Hepatocyte (in vitro differentiated cells): ENCODE results near the gene GNG13. TPM values are rescaled to one million over a fixed set of nuclear protein-coding genes. Genes with fewer than 3 reads are reported as not detected.

Source experiments
- DNase-seq: peaks from one replicate; pipeline ENCODE4 v3.0.0-alpha.2; 2016; ENCODE audit warnings: low spot score
- H2AFZ ChIP-seq: fragments of 200-600 bp; sonication (generic); 2 replicates; pipeline ENCODE4 v1.6.0; 2016; ENCODE audit warnings: antibody characterized with exemption, mild to moderate bottlenecking
- H3K27ac ChIP-seq: fragments of 200-600 bp; sonication (generic); 2 replicates; pipeline ENCODE4 v1.5.1; 2016; ENCODE audit warnings: mild to moderate bottlenecking
- H3K27me3 ChIP-seq: fragments of 200-600 bp; sonication (generic); 2 replicates; pipeline ENCODE4 v1.6.1; 2016
- H3K36me3 ChIP-seq: fragments of 200-600 bp; sonication (generic); replicated peaks from 2 replicates; pipeline ENCODE4 v1.5.1; 2016; ENCODE audit warnings: low read depth; ENCODE audit not compliant: insufficient read depth
- H3K4me1 ChIP-seq: fragments of 200-600 bp; sonication (generic); 2 replicates; pipeline ENCODE4 v1.5.1; 2016; ENCODE audit warnings: mild to moderate bottlenecking, moderate library complexity; ENCODE audit not compliant: insufficient read depth
- H3K4me2 ChIP-seq: fragments of 200-600 bp; sonication (generic); 2 replicates; pipeline ENCODE4 v1.6.0; 2016
- H3K4me3 ChIP-seq: fragments of 200-600 bp; sonication (generic); 2 replicates; pipeline ENCODE4 v1.5.1; 2016; ENCODE audit warnings: mild to moderate bottlenecking
- H3K79me2 ChIP-seq: fragments of 200-600 bp; sonication (generic); 2 replicates; pipeline ENCODE4 v1.6.0; 2017; ENCODE audit warnings: mild to moderate bottlenecking
- H3K9me2 ChIP-seq: fragments of 200-600 bp; sonication (generic); replicated peaks from 2 replicates; pipeline ENCODE4 v1.6.0; 2017; ENCODE audit warnings: mild to moderate bottlenecking; ENCODE audit not compliant: insufficient read depth
- H3K9me3 ChIP-seq: fragments of 200-600 bp; sonication (generic); 2 replicates; pipeline ENCODE4 v1.5.1; 2016; ENCODE audit warnings: low read depth, mild to moderate bottlenecking
- H4K20me1 ChIP-seq: fragments of 200-600 bp; sonication (generic); 2 replicates; pipeline ENCODE4 v1.6.0; 2016; ENCODE audit warnings: mild to moderate bottlenecking; ENCODE audit not compliant: insufficient read depth, poor library complexity, severe bottlenecking
- EZH2 ChIP-seq: fragments of 200-600 bp; sonication (generic); IDR thresholded peaks from 2 replicates; pipeline ENCODE4 v1.6.1; 2016; ENCODE audit warnings: antibody characterized with exemption, mild to moderate bottlenecking, borderline replicate concordance
- EZH2phosphoT487 ChIP-seq: fragments of 200-600 bp; sonication (generic); IDR thresholded peaks from one replicate; pipeline ENCODE4 v1.6.1; 2018; ENCODE audit warnings: antibody characterized with exemption, mild to moderate bottlenecking, low read depth, moderate library complexity; ENCODE audit not compliant: unreplicated experiment, severe bottlenecking
- WGBS: methylation state at CpG from one replicate; pipeline ENCODE4 v1.1.6; 2016; ENCODE audit warnings: low lambda C conversion rate; ENCODE audit errors: missing lambda C conversion rate; 5-methylcytosine and 5-hydroxymethylcytosine counted together
- polyA plus RNA-seq: library from polyadenylated mRNA; unstranded; fragments of >200 nt; fragmentation: Nextera tagmentation; extraction: Ambion mirVana; gene quantifications from 2 replicates; pipeline ENCODE4 v1.2.1, GENCODE V29; 2016
- total RNA-seq: library from RNA; depleted of rRNA; stranded (reverse); fragments of >200 nt; gene quantifications from 2 replicates; pipeline ENCODE4 v1.2.3, GENCODE V29; 2014
- TF ChIP-seq, protein P1 (sequence below): fragments of 200-600 bp; sonication (generic); IDR thresholded peaks from 2 replicates; pipeline ENCODE4 v1.5.1; 2016; ENCODE audit warnings: antibody characterized with exemption, mild to moderate bottlenecking; ENCODE audit not compliant: poor library complexity

GNG13 gene
- total and polyA plus RNA-seq, 2 experiments from 2014 or later = not detected

DNA sequence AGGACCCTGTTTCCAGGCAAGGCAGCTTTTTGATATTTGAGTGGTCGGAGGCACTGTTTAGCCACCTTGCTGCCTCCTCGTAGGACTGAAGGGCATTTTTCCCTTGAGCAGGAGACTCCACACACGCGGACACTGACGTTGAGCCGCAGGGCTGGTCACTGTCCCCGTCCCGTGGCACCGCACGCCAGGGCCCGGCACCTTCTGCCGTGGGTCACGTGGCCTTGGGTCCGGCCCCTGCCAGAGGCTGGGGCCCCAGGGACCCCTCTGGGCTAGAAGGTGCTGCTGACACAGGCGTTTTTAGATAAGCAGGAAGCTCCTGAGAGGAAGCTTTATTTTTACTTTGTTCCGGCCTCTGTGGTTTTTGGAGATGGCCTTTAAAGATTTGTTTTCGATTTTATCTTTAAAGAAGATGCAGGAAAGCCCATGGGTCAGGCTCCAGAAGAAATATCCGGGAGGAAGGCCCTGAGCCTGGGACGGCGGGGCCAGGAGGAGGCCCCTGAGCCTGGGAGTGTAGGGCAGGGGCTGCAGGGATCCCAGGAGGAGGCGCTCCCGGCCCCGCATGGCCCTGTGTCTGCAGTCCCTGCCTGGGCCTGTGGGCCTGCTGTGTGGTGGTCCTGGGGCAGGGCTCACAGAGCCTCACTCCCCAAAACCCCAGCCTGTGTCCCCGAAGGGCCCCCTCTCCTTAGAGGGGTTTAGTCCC is 30.5 kb upstream of the GNG13 start:
- Histone ChIP-seq H3K4me3 (no peak overlapping the region), H4K20me1 (no peaks in the 10 kb centered on the region), H3K79me2 (no peaks in the 10 kb centered on the region), H3K27ac (no peak overlapping the region), H3K27me3 (no peaks in the 10 kb centered on the region), H3K9me2 (no peaks in the 10 kb centered on the region), H2AFZ (no peak overlapping the region), H3K4me2 (no peak overlapping the region), H3K36me3 (no peaks in the 10 kb centered on the region), H3K9me3 (no peaks in the 10 kb centered on the region), H3K4me1 (no peaks in the 10 kb centered on the region)
- WGBS = 87% methylated on average over 24 of the region's 24 CpGs
- TF ChIP-seq EZH2 (no peak), EZH2phosphoT487 (no peak)
- TF ChIP-seq, protein P1, sequence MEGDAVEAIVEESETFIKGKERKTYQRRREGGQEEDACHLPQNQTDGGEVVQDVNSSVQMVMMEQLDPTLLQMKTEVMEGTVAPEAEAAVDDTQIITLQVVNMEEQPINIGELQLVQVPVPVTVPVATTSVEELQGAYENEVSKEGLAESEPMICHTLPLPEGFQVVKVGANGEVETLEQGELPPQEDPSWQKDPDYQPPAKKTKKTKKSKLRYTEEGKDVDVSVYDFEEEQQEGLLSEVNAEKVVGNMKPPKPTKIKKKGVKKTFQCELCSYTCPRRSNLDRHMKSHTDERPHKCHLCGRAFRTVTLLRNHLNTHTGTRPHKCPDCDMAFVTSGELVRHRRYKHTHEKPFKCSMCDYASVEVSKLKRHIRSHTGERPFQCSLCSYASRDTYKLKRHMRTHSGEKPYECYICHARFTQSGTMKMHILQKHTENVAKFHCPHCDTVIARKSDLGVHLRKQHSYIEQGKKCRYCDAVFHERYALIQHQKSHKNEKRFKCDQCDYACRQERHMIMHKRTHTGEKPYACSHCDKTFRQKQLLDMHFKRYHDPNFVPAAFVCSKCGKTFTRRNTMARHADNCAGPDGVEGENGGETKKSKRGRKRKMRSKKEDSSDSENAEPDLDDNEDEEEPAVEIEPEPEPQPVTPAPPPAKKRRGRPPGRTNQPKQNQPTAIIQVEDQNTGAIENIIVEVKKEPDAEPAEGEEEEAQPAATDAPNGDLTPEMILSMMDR = no peak
- no peak for DNase-seq

DNA sequence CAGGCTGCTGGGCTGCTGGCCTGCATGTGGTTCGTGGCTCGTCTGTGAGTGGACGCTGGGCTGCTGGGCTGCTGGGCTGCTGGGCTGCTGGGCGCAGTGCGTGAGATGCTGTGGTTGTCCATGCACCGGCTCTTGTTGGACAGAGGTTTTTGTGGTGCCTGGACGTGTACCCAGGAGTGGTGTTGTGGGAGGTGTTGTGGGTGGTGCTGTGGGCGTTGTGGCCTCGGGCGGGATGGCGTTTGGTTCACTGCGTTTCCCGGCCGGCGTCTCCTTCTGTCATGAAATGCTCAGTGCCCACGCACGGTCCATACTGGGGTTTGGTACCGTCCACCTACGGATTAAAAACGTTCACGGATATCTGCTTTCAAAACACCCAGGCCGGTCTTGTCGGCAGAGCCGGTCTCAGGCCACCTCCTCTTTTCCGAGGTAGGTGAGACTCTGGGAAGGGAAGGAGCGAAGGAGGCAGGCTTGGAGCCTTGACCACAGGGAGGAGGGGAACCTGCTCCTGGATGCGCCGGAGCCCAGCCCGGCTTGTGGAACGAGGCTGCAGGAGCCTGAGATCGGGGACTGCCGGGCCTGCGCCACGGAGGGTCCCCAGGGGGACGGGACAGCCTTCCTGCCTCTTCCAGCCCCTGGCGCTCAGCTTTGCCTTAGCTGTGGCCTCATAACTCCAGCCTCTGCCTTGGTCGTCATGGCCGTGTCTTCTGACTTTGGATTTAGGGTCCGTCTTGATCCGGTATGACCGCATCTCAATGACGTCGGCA is 29.8 kb upstream of the GNG13 start:
- no peaks in the 10 kb centered on the region for H4K20me1 ChIP-seq
- no peaks in the 10 kb centered on the region for H3K79me2 ChIP-seq
- DNase-seq = no peak
- 92% methylated on average over 43 of the region's 43 CpGs for WGBS
- no peak overlapping the region for H3K4me2 ChIP-seq
- no peaks in the 10 kb centered on the region for H3K36me3 ChIP-seq
- no peak overlapping the region for H3K4me3 ChIP-seq
- no peak overlapping the region for H2AFZ ChIP-seq
- H3K4me1 ChIP-seq = peaks cover 2% of the 10 kb centered on the region
- no peak overlapping the region for H3K27ac ChIP-seq
- H3K9me2 ChIP-seq = no peaks in the 10 kb centered on the region
- no peak for TF ChIP-seq EZH2
- TF ChIP-seq, protein P1 = no peak
- TF ChIP-seq EZH2phosphoT487 = no peak
- no peaks in the 10 kb centered on the region for H3K27me3 ChIP-seq
- no peaks in the 10 kb centered on the region for H3K9me3 ChIP-seq

DNA sequence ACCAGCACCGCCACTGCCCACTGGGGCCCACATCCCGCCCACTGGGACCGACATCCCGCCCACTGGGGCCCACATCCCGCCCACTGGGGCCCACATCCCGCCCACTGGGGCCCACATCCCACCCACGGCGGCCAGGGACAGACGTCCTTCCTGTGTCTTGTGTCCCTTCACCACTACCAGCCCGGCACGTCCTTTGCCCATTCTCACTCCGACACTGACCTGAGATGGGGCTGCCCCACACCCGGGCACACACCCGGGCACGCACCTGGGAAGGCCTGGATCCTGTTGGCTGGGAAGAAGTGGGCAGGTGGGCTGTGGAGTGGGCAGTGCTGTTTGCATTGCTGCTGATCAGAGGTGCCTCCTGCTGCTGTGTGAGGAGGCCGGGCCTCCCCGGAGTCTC is 28.4 kb upstream of the GNG13 start:
- Histone ChIP-seq H3K9me2 (no peaks in the 10 kb centered on the region), H3K4me2 (no peak overlapping the region), H3K27me3 (no peaks in the 10 kb centered on the region), H3K36me3 (no peaks in the 10 kb centered on the region), H3K27ac (no peak overlapping the region), H2AFZ (no peak overlapping the region), H4K20me1 (no peaks in the 10 kb centered on the region), H3K79me2 (no peaks in the 10 kb centered on the region), H3K4me1 (peaks cover 7% of the 10 kb centered on the region), H3K9me3 (no peaks in the 10 kb centered on the region), H3K4me3 (no peak overlapping the region)
- DNase-seq = no peak
- TF ChIP-seq, protein P1 = no peak
- TF ChIP-seq EZH2phosphoT487 (no peak), EZH2 (no peak)
- 95% methylated on average over 11 of the region's 17 CpGs for WGBS
